GM12892 (cell line): ENCODE data around the gene MAP2K1.

ENCODE experiments used
- POLR2A ChIP-seq: IDR thresholded peaks from 2 replicates; pipeline ENCODE4 v1.6.1; 2011; ENCODE audit warnings: low read depth, low read length, control low read depth
- POLR2AphosphoS5 ChIP-seq: IDR thresholded peaks from 2 replicates; pipeline ENCODE4 v1.6.1; 2011; ENCODE audit warnings: low read depth, low read length, control low read depth
- TAF1 ChIP-seq: IDR thresholded peaks from 2 replicates; pipeline ENCODE4 v1.6.1; 2011; ENCODE audit warnings: low read depth, mild to moderate bottlenecking, control low read depth, low read length, borderline replicate concordance

- TF ChIP-seq POLR2A (no peak), TAF1 (no peak), POLR2AphosphoS5 (no peak)
Observed at GRCh38 chr15:66405615-66406014, 18.9 kb downstream of the MAP2K1 start.
